ENCODE results near the gene GABPA.
"Not testable (repeated sequence)": the region's sequence is repeated elsewhere in the genome, so short reads cannot be mapped to it uniquely, and the experiment has no call there.

Gene GABPA

GRCh38 chr21:25734904-25735645 lies at the start of gene GABPA, which contains the start of gene ATP5PF:
GABPA (plus strand) TSS chr21:25734972; CDS start chr21:25741599, 6,627 bp downstream.
ATP5PF (minus strand) TSS chr21:25734904; CDS start chr21:25729794, 5,110 bp downstream.
- DNase-seq (ENCODE audit: low read depth), result peak; percentile 97

- no peak for DNase-seq (ENCODE audit: low read depth)
These were observed 47.0 kb upstream of the GABPA start for GRCh38 chr21:25687787-25688186.

GRCh38 chr21:25688275-25689155 lies 46.3 kb upstream of the GABPA start:
- DNase-seq (ENCODE audit: low read depth), result no peak

GRCh38 chr21:25689226-25689625 lies 45.5 kb upstream of the GABPA start:
- DNase-seq (ENCODE audit: low read depth), result no peak

- no peak for DNase-seq (ENCODE audit: low read depth)
These were observed 42.8 kb upstream of the GABPA start for GRCh38 chr21:25691976-25692375.

GRCh38 chr21:25695461-25695860 lies 39.3 kb upstream of the GABPA start:
- DNase-seq (ENCODE audit: low read depth), result not testable (repeated sequence)

- DNase-seq (ENCODE audit: low read depth), result no peak
These were observed 34.0 kb upstream of the GABPA start for GRCh38 chr21:25700741-25701140.

- DNase-seq (ENCODE audit: low read depth), result no peak
These were observed 33.2 kb upstream of the GABPA start for GRCh38 chr21:25701529-25701928.

- DNase-seq (ENCODE audit: low read depth), result peak; percentile 29
These were observed 26.2 kb upstream of the GABPA start for GRCh38 chr21:25708467-25709065.

GRCh38 chr21:25709684-25710265 lies 25.0 kb upstream of the GABPA start:
- DNase-seq (ENCODE audit: low read depth), result no peak

- DNase-seq (ENCODE audit: low read depth), result no peak
These were observed 24.2 kb upstream of the GABPA start for GRCh38 chr21:25710550-25710949.

- DNase-seq (ENCODE audit: low read depth), result not testable (repeated sequence)
These were observed 20.7 kb upstream of the GABPA start for GRCh38 chr21:25714066-25714465.

- DNase-seq (ENCODE audit: low read depth), result no peak
These were observed 17.2 kb upstream of the GABPA start for GRCh38 chr21:25717491-25718147.

GRCh38 chr21:25721987-25722386 lies 12.8 kb upstream of the GABPA start:
- DNase-seq (ENCODE audit: low read depth), result no peak

- no peak for DNase-seq (ENCODE audit: low read depth)
These were observed 12.1 kb upstream of the GABPA start for GRCh38 chr21:25722631-25723030.

- no peak for DNase-seq (ENCODE audit: low read depth)
These were observed 2.5 kb upstream of the GABPA start for GRCh38 chr21:25732091-25732760.

GRCh38 chr21:25733859-25734653 lies 716 bp upstream of the GABPA start:
- peak; percentile 19 for DNase-seq (ENCODE audit: low read depth)

GRCh38 chr21:25734654-25734903 lies 193 bp upstream of the GABPA start:
- no peak for DNase-seq (ENCODE audit: low read depth)

- DNase-seq (ENCODE audit: low read depth), result no peak
These were observed 1.1 kb downstream of the GABPA start for GRCh38 chr21:25735646-25736597.
